Mesothelial cell of epicardium (in vitro differentiated cells): ENCODE results near the gene CEP78. TPM values are rescaled to one million over a fixed set of nuclear protein-coding genes. Genes with fewer than 3 reads are reported as not detected.

Experiments used
- DNase-seq, 2 experiments: peaks; one replicate each; pipeline ENCODE4 v3.0.0; 2021; ENCODE audit warnings: low spot score in 2 of 2; ENCODE audit not compliant: unreplicated experiment in 2 of 2
- H3K27ac Mint-ChIP-seq: 2 replicates; pipeline ENCODE4 v1.8.0; 2021; ENCODE audit warnings: mixed read lengths
- H3K27me3 Mint-ChIP-seq: 2 replicates; pipeline ENCODE4 v1.8.0; 2021; ENCODE audit warnings: low read depth, mixed read lengths
- H3K36me3 Mint-ChIP-seq: 2 replicates; pipeline ENCODE4 v1.8.0; 2021; ENCODE audit warnings: mixed read lengths
- H3K4me1 Mint-ChIP-seq: 2 replicates; pipeline ENCODE4 v1.8.0; 2021; ENCODE audit warnings: mixed read lengths
- H3K4me3 Mint-ChIP-seq: 2 replicates; pipeline ENCODE4 v1.8.0; 2021; ENCODE audit warnings: mild to moderate bottlenecking, moderate library complexity, mixed read lengths
- H3K9me3 Mint-ChIP-seq: 2 replicates; pipeline ENCODE4 v1.8.0; 2021; ENCODE audit warnings: mixed read lengths
- total RNA-seq: library from RNA; stranded (reverse); gene quantifications from 3 replicates; pipeline ENCODE4 v1.2.1, GENCODE V29; 2021
- TF ChIP-seq, protein P1 (sequence below): fragments of 200-600 bp; sonication (generic); IDR thresholded peaks from one replicate; pipeline ENCODE4 v1.5.0; 2021; ENCODE audit warnings: antibody characterized with exemption; ENCODE audit not compliant: unreplicated experiment

CEP78 gene
- total RNA-seq, 1 donor from 2014 or later = 40.9 TPM

DNA sequence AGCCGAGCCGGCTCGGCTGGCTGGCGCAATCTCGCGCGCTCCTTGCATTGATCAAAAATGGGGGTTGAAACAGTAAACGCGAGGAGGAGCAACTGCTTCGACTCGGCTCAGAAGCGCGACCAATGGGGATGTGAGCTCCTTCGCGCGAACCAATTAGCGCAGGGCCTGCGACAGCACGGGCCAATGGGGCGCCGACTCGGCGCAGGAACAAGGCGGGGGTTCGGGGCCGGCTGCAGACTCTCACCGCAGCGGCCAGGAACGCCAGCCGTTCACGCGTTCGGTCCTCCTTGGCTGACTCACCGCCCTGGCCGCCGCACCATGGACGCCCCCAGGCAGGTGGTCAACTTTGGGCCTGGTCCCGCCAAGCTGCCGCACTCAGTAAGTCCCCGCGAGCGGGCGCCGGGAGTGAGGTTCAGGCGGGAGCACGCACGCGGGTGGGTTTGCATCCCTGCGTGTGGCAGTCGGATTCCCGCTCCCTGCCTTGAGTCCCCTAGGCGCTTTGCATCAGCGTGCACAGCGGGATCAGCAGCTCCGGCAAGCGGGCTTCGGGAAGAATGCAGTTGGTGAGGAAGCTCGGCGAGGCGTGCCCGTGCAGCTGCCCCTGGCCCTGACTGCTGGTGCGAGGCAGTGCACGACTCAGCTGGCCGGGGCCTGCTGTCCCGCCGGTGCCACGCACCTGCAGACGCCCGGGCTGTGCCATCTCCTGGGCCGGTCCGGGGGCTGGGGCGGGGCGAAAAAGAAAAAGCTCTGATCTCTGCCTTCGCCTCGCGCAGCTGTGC, 61.2 kb downstream of the CEP78 start, which contains the start of gene PSAT1:
PSAT1 (plus strand) TSS at position 233 of the 779 bp plus-strand sequence; CDS start at position 319, 86 bp downstream.
- peak; percentile 75 to 88 for DNase-seq
- H3K27ac Mint-ChIP-seq = peak within 1 kb of the TSS; percentile 91
- peak within 1 kb of the TSS; percentile 84 for H3K4me3 Mint-ChIP-seq
- peaks cover 24% of the 10 kb centered on the region for H3K4me1 Mint-ChIP-seq
- H3K27me3 Mint-ChIP-seq = no peaks in the 10 kb centered on the region
- H3K36me3 Mint-ChIP-seq = peaks cover 7% of the 10 kb centered on the region
- TF ChIP-seq, protein P1, sequence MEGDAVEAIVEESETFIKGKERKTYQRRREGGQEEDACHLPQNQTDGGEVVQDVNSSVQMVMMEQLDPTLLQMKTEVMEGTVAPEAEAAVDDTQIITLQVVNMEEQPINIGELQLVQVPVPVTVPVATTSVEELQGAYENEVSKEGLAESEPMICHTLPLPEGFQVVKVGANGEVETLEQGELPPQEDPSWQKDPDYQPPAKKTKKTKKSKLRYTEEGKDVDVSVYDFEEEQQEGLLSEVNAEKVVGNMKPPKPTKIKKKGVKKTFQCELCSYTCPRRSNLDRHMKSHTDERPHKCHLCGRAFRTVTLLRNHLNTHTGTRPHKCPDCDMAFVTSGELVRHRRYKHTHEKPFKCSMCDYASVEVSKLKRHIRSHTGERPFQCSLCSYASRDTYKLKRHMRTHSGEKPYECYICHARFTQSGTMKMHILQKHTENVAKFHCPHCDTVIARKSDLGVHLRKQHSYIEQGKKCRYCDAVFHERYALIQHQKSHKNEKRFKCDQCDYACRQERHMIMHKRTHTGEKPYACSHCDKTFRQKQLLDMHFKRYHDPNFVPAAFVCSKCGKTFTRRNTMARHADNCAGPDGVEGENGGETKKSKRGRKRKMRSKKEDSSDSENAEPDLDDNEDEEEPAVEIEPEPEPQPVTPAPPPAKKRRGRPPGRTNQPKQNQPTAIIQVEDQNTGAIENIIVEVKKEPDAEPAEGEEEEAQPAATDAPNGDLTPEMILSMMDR = no peak
- no peaks in the 10 kb centered on the region for H3K9me3 Mint-ChIP-seq

DNA sequence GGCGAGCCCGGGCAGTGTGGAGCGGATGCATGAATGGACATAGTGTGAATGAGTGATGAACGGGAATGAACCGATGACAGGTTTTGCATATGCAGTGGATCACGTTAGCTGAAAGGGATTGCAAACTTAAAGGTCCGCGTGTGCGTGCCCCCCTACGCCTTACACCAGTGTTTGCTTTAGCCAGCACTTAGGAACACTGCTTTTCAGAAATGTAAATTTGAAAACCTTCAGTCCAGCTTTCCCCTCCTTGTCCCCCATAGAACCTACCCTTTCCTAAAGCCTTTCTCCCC, 61.7 kb downstream of the CEP78 start:
- no peak for DNase-seq
- Mint-ChIP-seq H3K27ac (peak overlapping the region; percentile 61), H3K36me3 (peaks cover 8% of the 10 kb centered on the region), H3K27me3 (no peaks in the 10 kb centered on the region), H3K9me3 (no peaks in the 10 kb centered on the region), H3K4me3 (peak overlapping the region; percentile 84), H3K4me1 (peaks cover 24% of the 10 kb centered on the region)
- TF ChIP-seq, protein P1 = no peak

DNA sequence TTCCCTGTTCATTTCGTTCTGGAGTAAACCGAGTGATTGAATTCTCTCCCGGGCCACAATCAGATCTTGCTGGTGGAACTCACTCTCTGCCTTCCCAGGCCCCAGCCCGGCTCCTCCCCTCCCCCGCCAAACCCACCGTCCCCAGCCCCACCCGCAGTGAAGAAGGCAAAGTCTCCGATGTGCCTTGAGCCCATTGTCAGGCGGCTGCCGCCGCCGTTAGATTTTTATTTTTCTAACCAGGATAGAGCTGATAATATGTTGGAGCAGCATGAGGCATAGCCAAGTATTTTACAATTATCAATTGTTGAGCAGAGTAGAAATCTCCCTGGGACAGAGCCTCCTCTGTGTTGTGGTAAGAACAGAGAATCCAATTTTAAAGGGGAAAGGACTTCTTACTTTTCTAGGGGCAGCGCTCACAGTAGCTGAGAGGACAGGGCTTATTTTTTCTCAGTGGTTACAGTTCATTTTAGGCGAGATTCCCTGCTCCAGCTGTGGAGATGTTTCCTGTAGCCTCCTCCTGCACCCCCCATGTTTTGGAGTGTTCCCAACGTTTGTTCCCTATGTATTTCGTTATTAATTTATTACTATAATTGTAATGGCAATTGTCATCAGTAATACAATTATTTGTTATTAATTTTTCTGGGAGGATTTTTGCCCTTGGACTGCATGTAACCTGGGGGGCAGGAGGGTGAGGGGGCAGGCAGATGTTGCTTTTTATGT, 62.3 kb downstream of the CEP78 start:
- Mint-ChIP-seq H3K4me3 (peak overlapping the region; percentile 84), H3K27me3 (no peaks in the 10 kb centered on the region), H3K27ac (peak overlapping the region; percentile 47), H3K9me3 (no peaks in the 10 kb centered on the region), H3K36me3 (peaks cover 8% of the 10 kb centered on the region), H3K4me1 (peaks cover 24% of the 10 kb centered on the region)
- DNase-seq = no peak
- TF ChIP-seq, protein P1 = no peak

DNA sequence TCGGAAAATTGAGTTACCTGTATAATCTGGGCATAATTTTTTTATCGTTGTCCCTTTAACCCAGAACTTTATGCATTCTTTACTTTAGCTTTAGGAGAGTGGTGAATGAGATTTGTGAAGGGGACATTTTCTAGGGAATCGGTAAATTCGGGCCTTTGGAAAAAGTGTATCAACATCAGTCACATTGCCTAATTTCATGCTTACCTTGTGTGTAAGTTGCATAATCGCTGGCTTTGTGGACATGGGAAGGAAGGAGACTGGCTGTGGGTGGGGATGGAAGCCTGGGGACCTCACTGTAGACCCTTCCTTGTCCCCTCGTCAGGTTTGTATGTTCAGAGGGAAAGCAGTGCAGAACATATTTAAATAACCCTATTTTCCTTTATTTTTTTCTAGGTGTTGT, 64.3 kb downstream of the CEP78 start:
- DNase-seq = no peak
- H3K9me3 Mint-ChIP-seq = no peaks in the 10 kb centered on the region
- peaks cover 24% of the 10 kb centered on the region for H3K4me1 Mint-ChIP-seq
- H3K27ac Mint-ChIP-seq = no peak overlapping the region
- H3K36me3 Mint-ChIP-seq = peaks cover 14% of the 10 kb centered on the region
- no peaks in the 10 kb centered on the region for H3K27me3 Mint-ChIP-seq
- H3K4me3 Mint-ChIP-seq = no peak overlapping the region
- TF ChIP-seq, protein P1 = no peak

DNA sequence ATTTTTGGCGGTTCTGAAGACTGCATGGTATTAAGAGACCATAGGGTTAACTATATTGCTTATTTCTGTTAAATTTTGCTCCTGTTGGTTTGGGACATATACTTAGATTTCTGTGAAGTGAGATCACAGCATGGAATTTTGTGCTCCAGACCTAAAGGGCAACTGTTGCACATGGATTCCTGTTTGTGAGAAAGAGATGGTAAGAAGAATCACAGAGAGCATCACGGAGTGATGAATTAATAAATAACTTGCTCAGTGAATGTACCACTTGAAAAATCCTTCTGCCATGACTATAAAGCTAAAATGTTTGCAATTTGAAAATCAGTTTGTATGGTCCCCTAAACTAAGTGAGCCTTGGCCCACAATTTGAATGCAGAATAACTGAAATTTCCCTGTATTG, 65.6 kb downstream of the CEP78 start:
- TF ChIP-seq, protein P1 = no peak
- peaks cover 24% of the 10 kb centered on the region for H3K36me3 Mint-ChIP-seq
- H3K27ac Mint-ChIP-seq = no peak overlapping the region

More for the DNA sequence above, 65.6 kb downstream of the CEP78 start:
- no peaks in the 10 kb centered on the region for H3K27me3 Mint-ChIP-seq
- no peak for DNase-seq
- no peak overlapping the region for H3K4me3 Mint-ChIP-seq
- no peaks in the 10 kb centered on the region for H3K9me3 Mint-ChIP-seq
- H3K4me1 Mint-ChIP-seq = peaks cover 14% of the 10 kb centered on the region
